Measurements from ENCODE around the gene AFAP1.

Gene AFAP1

GRCh38 chr4:7723625-7724024 is 216.0 kb downstream of the AFAP1 start:
- H3K27ac ChIP-seq: no peak overlapping the region
- no peak for TF ChIP-seq CTCF (IDR thresholded peaks at IDR 0.05)
- no peak for TF ChIP-seq ZFX (IDR thresholded peaks at IDR 0.05; ENCODE audit: borderline replicate concordance)

GRCh38 chr4:7722766-7723387 is 216.8 kb downstream of the AFAP1 start:
- no peak overlapping the region for H3K27ac ChIP-seq
- TF ChIP-seq ZFX (IDR thresholded peaks at IDR 0.05; ENCODE audit: borderline replicate concordance): no peak
- no peak for TF ChIP-seq CTCF (IDR thresholded peaks at IDR 0.05)

GRCh38 chr4:7721984-7722551 is 217.6 kb downstream of the AFAP1 start:
- no peak overlapping the region for H3K27ac ChIP-seq

GRCh38 chr4:7719354-7720174 is 220.1 kb downstream of the AFAP1 start:
- no peak overlapping the region for H3K27ac ChIP-seq
- TF ChIP-seq CTCF (IDR thresholded peaks at IDR 0.05): peak; percentile 91
- TF ChIP-seq ZFX (IDR thresholded peaks at IDR 0.05; ENCODE audit: borderline replicate concordance): no peak

More at GRCh38 chr4:7721984-7722551, 217.6 kb downstream of the AFAP1 start:
- TF ChIP-seq CTCF (IDR thresholded peaks at IDR 0.05): peak; percentile 46
- no peak for TF ChIP-seq ZFX (IDR thresholded peaks at IDR 0.05; ENCODE audit: borderline replicate concordance)

GRCh38 chr4:7717946-7718490 is 221.6 kb downstream of the AFAP1 start:
- no peak overlapping the region for H3K27ac ChIP-seq
- TF ChIP-seq ZFX (IDR thresholded peaks at IDR 0.05; ENCODE audit: borderline replicate concordance): no peak
- TF ChIP-seq CTCF (IDR thresholded peaks at IDR 0.05): no peak

GRCh38 chr4:7717161-7717560 is 222.5 kb downstream of the AFAP1 start:
- H3K27ac ChIP-seq: no peak overlapping the region
- TF ChIP-seq CTCF (IDR thresholded peaks at IDR 0.05) (no peak), ZFX (IDR thresholded peaks at IDR 0.05; ENCODE audit: borderline replicate concordance) (no peak)
